Type B pancreatic cell (in vitro differentiated cells): ENCODE results near the gene SAMD4B. TPM values are rescaled to one million over a fixed set of nuclear protein-coding genes. Genes with fewer than 3 reads are reported as not detected.
A peak's percentile ranks its signal among the peaks of the same experiment; 100 is the strongest.

ENCODE experiments used
- DNase-seq: peaks from one replicate; pipeline ENCODE4 v3.0.0; 2021; ENCODE audit warnings: mixed read lengths; ENCODE audit not compliant: unreplicated experiment; ENCODE audit errors: extremely low spot score
- H3K27ac Mint-ChIP-seq: 2 replicates; pipeline ENCODE4 v1.8.0; 2021; ENCODE audit warnings: mild to moderate bottlenecking, mixed read lengths
- H3K27me3 Mint-ChIP-seq: 2 replicates; pipeline ENCODE4 v1.8.0; 2021; ENCODE audit warnings: mixed read lengths
- H3K36me3 Mint-ChIP-seq: 2 replicates; pipeline ENCODE4 v1.8.0; 2021; ENCODE audit warnings: mixed read lengths
- H3K4me1 Mint-ChIP-seq: one replicate; pipeline ENCODE4 v1.8.0; 2021; ENCODE audit warnings: mixed read lengths; ENCODE audit not compliant: unreplicated experiment
- H3K4me3 Mint-ChIP-seq: 2 replicates; pipeline ENCODE4 v1.8.0; 2021; ENCODE audit warnings: mild to moderate bottlenecking, mixed read lengths
- H3K9me3 Mint-ChIP-seq: 2 replicates; pipeline ENCODE4 v1.8.0; 2021; ENCODE audit warnings: mixed read lengths
- total RNA-seq: library from RNA; stranded (reverse); gene quantifications from 2 replicates; pipeline ENCODE4 v1.2.1, GENCODE V29; 2021; ENCODE audit warnings: low replicate concordance
- TF ChIP-seq, protein P1 (sequence below): fragments of 200-600 bp; sonication (generic); conservative IDR thresholded peaks from 2 replicates; pipeline ENCODE4 v1.5.0; 2021; ENCODE audit warnings: antibody characterized with exemption, mild to moderate bottlenecking

The SAMD4B gene
- total RNA-seq, 1 donor from 2014 or later, result 123 TPM

DNA sequence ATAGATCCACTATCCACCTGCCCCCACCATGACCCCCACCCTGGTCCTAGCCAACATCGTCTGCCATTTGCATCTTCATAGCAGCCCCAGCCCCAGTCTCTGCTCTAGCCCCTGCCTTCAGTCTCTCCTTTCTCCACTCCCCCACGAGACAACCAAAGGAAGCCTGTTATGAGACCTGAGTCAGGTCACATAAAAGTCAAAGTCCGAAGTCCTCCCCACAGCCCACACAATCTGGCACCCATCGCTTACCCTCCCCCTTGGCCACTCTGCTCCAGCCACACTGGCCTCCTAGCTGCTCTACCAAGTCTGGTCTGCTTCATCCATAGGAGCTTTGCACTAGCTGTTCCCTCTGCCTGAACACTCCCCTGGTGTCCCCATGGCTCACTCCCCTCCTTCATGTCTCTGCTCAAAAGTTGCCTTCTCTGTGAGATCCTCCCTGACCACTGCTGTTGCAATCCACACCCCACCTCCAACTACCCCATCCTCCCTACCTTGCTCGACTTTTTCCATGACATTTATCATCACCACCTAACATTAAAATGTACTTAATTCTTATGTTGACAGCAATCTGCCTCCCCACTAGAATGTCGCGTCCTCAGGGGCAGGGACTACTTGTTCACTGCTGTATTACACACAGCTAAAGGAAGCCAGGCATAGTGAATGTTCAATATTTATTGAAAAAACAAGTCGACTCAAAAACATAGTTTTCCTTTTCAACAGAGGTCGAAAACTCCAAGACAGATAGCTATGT, 69.0 kb downstream of the SAMD4B start:
- Mint-ChIP-seq H3K36me3 (peaks cover 13% of the 10 kb centered on the region), H3K27me3 (peaks cover 8% of the 10 kb centered on the region), H3K4me1 (peaks cover 30% of the 10 kb centered on the region), H3K4me3 (peak overlapping the region; percentile 87), H3K27ac (peak overlapping the region; percentile 99), H3K9me3 (no peaks in the 10 kb centered on the region)
- TF ChIP-seq, protein P1, sequence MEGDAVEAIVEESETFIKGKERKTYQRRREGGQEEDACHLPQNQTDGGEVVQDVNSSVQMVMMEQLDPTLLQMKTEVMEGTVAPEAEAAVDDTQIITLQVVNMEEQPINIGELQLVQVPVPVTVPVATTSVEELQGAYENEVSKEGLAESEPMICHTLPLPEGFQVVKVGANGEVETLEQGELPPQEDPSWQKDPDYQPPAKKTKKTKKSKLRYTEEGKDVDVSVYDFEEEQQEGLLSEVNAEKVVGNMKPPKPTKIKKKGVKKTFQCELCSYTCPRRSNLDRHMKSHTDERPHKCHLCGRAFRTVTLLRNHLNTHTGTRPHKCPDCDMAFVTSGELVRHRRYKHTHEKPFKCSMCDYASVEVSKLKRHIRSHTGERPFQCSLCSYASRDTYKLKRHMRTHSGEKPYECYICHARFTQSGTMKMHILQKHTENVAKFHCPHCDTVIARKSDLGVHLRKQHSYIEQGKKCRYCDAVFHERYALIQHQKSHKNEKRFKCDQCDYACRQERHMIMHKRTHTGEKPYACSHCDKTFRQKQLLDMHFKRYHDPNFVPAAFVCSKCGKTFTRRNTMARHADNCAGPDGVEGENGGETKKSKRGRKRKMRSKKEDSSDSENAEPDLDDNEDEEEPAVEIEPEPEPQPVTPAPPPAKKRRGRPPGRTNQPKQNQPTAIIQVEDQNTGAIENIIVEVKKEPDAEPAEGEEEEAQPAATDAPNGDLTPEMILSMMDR, result no peak
- no peak for DNase-seq

DNA sequence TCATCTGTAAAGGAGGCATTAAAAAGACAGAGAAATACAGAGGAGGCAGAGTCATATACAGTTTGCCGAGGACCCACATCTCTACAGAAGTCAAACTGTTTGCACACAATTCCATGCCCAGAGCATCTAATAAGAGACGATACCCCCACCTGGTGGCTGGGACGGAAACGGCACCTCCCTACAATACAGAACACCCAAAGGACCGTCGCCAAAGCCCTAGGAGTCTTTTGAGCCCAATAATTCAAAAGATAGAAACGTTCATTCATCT, 69.5 kb downstream of the SAMD4B start:
- TF ChIP-seq, protein P1, result peak; percentile 95
- H3K4me1 Mint-ChIP-seq, result peaks cover 29% of the 10 kb centered on the region
- DNase-seq, result peak; percentile 87
- H3K27ac Mint-ChIP-seq, result peak overlapping the region; percentile 99
- peaks cover 13% of the 10 kb centered on the region for H3K36me3 Mint-ChIP-seq
- peaks cover 8% of the 10 kb centered on the region for H3K27me3 Mint-ChIP-seq
- H3K9me3 Mint-ChIP-seq, result no peaks in the 10 kb centered on the region
- peak overlapping the region; percentile 87 for H3K4me3 Mint-ChIP-seq

DNA sequence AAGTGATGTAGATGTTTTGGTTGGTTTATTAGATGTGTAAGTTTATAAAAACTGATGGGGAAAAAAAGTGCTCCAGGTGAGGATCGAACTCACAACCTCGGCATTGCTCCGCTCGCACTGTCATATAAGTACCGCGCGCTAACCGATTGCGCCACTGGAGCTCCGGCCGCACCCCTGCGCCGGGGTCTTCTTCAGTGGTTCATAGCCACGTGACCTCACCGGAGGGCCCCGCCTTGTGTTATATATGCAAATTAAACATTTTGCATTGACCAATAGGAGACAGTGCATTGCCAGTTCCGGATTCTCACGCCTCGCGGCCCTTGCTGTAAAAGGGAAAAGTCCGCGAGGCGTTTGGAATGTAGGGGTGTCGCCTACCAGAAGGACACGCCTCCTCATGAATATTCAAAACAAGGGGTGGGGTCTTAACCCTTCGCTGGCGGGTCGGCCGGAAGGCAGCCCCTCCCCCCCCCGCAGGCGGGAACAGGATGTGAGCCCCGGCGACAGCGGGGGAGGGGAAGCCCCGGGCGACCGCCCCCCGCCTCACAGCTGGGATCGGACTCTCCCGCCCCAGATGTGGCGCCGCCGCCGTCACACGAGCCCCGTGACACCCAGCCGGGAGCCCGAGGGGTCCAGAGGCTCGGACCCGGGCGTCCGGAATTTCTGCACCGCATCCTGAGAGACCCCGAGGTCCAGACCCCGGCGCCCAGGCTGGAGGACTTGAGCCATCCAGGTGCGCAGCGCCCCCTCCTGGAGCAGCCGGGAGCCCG, 70.1 kb downstream of the SAMD4B start, which contains the start of gene PLEKHG2:
Gene PLEKHG2 (plus strand): TSS at position 570 of the 767 bp plus-strand sequence. CDS start 1,418 bp downstream, outside the sequence.
- peaks cover 29% of the 10 kb centered on the region for H3K4me1 Mint-ChIP-seq
- peak; percentile 99 for DNase-seq
- H3K27ac Mint-ChIP-seq, result peak within 1 kb of the TSS; percentile 99
- TF ChIP-seq, protein P1, result peak; percentile 97
- H3K36me3 Mint-ChIP-seq, result peaks cover 13% of the 10 kb centered on the region
- peaks cover 8% of the 10 kb centered on the region for H3K27me3 Mint-ChIP-seq
- H3K4me3 Mint-ChIP-seq, result peak within 1 kb of the TSS; percentile 98
- H3K9me3 Mint-ChIP-seq, result no peaks in the 10 kb centered on the region

DNA sequence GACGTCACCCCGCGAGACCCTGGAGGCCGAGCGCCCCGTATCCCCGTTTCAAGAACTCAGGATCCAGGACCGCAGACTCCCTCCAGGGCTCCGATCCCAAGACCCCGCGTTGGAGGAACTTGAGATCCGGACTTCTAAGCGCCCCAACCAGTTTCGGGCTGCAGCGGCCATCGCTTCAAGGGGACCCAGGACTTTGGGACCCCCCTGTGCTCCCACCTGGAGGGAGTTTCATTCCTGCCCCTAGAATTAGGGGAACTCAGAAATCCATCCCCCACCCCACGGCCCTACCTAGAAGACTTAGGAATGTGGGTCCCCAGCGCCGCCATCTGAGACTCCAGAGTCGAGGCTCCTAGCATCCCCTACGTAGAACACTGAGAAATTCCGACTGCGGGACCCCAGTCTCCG, 70.6 kb downstream of the SAMD4B start:
- Mint-ChIP-seq H3K9me3 (no peaks in the 10 kb centered on the region), H3K4me3 (peak overlapping the region; percentile 87), H3K4me1 (peaks cover 29% of the 10 kb centered on the region), H3K27ac (peak overlapping the region; percentile 55), H3K27me3 (peaks cover 8% of the 10 kb centered on the region), H3K36me3 (peaks cover 13% of the 10 kb centered on the region)
- no peak for DNase-seq
- TF ChIP-seq, protein P1, result peak; percentile 64

DNA sequence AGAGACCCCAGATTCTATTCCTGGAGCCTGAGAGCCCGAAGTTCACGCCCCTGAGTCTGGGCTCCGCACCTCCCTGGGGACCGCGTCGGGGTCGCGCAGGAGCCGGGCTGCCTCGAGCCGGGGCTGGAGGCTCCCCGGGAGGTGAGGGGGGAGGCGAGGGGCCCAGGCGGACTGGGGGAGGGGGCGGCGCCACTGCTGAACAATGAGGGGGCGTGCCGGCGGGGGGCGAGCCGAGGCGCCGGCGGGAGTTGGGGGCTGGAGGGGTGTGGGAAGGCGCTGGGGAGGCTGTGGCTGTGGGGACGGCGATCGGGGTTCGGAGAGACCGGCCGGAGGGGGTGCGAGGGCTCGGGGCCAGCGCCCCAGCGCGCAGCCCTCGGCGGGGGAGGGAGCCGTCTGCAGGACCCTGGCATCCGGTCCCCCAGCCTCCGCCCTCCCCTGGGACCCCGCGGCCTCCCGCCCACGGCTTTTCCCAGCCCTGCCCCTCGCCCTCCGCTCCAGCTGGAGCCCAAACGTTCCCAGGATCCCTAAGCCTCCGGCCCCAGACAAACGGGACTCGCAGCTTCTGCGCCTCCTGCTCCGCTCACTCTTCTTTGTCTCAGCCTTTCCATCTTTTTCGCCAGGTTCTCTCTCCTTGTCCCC, 71.2 kb downstream of the SAMD4B start:
- H3K36me3 Mint-ChIP-seq, result peaks cover 13% of the 10 kb centered on the region
- no peaks in the 10 kb centered on the region for H3K9me3 Mint-ChIP-seq
- TF ChIP-seq, protein P1, result no peak
- peak overlapping the region; percentile 98 for H3K4me3 Mint-ChIP-seq
- H3K4me1 Mint-ChIP-seq, result peaks cover 29% of the 10 kb centered on the region
- peak overlapping the region; percentile 88 for H3K27ac Mint-ChIP-seq
- H3K27me3 Mint-ChIP-seq, result peaks cover 8% of the 10 kb centered on the region
- DNase-seq, result no peak
